ENCODE measurements around the gene CHRNA4.

DNA sequence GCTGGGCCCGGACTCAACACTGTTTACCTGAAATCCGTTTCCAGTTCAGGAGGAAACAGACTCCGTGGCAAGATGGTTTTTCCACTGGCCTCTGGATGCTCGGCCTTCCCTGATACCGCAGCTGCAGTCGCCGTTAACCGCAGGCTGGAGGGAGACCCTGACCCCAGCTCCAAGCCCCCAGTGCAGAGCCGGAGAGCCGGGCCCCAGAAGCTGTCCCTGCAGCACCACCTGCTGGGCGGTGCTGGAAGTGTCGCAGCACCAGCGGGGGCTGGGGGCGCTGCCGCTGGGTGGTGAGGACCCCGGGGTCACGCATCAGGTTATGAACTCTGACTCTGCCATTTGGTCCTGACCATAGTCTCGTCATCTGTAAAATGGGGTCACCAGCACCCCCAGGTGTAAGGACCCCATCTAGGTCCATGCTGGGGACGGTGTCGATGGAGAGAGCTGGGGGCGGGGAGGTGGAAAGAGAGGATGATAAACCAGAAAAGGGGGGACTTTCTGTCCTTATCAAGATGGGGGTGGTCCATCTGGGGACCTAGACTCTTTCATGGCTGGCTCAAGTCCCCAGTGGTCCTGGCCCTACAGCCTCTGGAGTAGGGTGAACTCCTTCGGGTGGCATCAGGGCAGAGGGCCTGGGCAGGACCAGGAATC, 20.8 kb upstream of the CHRNA4 start:
- TF ChIP-seq CTCF (IDR thresholded peaks at IDR 0.05; ENCODE audit: borderline replicate concordance, extremely low read depth, low read length, poor library complexity, severe bottlenecking) (peak; percentile 99), EZH2 (IDR thresholded peaks at IDR 0.05; ENCODE audit: borderline replicate concordance, low read depth, low read length, severe bottlenecking) (no peak)
